ENCODE measurements around the gene TMEM198.
A peak's percentile ranks its signal among the peaks of the same experiment; 100 is the strongest.

The TMEM198 gene

DNA sequence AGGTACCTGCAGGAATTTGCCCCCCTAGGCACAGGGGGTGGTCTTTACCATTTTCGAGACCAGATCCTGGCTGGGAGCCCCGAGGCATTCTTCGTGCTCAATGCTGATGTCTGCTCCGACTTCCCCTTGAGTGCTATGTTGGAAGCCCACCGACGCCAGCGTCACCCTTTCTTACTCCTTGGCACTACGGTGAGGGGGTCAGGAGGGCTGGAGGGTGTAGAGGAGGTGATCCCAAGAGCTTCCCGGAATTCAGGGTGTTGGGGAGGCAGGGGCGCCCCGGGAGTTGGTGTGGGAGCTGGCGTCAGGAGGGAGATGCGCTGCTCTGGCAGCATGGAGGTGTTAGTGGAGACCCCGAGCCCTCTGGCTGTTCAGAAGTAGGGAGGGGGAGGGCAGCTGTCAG is 42.0 kb upstream of the TMEM198 start:
- FAIRE-seq = no peak
- DNase-seq (ENCODE audit: insufficient read length) = no peak
- TF ChIP-seq POLR2AphosphoS5 (IDR thresholded peaks at IDR 0.05; ENCODE audit: low read depth, low read length) = no peak
- TF ChIP-seq TAF1 (IDR thresholded peaks at IDR 0.05; ENCODE audit: borderline replicate concordance, low read depth, low read length) = no peak
- no peak for TF ChIP-seq POLR2A (IDR thresholded peaks at IDR 0.05; ENCODE audit: low read depth, low read length)

DNA sequence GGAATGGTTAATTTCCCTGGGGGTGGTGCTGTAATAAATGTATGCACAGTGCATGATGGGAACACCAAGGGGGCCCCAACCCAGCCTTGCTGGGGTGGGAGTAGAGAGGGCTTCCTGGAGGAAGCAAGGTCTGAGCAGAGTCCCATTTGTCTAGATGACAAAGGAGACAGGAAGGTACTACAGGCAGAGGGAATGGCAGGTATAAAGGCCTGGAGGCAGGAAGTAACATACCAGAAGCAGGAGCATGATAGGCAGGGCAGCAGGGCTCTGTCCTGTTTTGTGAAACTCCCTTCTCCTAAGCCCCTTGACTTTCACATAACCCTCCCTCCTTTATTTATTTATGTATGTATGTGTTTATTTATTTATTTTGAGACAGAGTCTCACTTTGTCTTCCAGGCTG is 41.2 kb upstream of the TMEM198 start:
- DNase-seq (ENCODE audit: insufficient read length) (no peak), FAIRE-seq (no peak)
- no peak for TF ChIP-seq TAF1 (IDR thresholded peaks at IDR 0.05; ENCODE audit: borderline replicate concordance, low read depth, low read length)

DNA sequence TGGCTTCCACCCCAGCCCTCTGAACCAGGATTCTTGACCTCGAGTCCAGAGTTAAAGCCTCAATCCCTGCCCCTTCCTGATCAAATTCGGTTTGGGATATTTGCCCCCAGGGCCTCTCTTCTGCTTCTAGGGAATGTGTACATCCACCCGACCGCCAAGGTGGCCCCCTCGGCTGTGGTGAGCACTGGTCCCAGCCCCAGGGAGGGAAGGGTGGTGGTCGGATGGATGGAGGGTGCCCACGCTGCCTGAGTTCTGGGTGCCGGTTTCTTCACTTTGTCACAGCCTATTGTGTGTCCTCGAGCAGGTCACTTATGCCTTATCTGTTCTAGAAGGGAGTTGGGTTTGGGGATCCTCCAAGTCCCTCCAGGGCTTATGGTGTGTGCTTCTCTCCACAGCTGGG is 38.2 kb upstream of the TMEM198 start:
- no peak for FAIRE-seq
- TF ChIP-seq POLR2A (IDR thresholded peaks at IDR 0.05; ENCODE audit: low read depth, low read length) = no peak
- no peak for DNase-seq (ENCODE audit: insufficient read length)

DNA sequence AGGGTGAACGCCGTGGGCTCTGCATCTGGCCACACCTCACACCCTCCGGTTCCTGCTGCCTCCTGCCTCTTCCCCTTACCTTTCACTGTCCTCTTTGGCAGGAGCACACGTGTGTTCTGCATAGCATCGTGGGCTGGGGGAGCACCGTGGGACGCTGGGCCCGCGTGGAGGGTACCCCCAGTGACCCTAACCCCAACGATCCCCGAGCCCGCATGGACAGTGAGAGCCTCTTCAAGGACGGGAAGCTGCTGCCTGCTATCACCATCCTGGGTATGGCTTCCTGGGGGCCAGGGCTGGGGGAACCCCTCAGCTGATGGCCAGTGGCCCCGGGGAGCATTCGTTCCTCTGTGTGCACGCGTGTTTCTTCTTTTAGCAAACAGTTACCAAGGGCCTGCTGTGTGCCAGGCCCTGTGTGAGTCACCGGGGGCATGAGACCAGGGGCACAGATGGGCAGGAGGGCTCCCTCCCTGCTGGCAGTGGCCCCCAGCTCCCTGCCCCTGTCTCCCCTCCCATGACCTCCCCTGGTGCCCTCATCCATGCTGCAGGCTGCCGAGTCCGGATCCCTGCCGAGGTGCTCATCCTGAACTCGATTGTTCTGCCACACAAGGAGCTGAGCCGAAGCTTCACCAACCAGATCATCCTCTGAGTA is 37.6 kb upstream of the TMEM198 start:
- FAIRE-seq (no peak), DNase-seq (ENCODE audit: insufficient read length) (no peak)
- TF ChIP-seq POLR2AphosphoS5 (IDR thresholded peaks at IDR 0.05; ENCODE audit: low read depth, low read length) (no peak), POLR2A (IDR thresholded peaks at IDR 0.05; ENCODE audit: low read depth, low read length) (no peak), TAF1 (IDR thresholded peaks at IDR 0.05; ENCODE audit: borderline replicate concordance, low read depth, low read length) (no peak)

DNA sequence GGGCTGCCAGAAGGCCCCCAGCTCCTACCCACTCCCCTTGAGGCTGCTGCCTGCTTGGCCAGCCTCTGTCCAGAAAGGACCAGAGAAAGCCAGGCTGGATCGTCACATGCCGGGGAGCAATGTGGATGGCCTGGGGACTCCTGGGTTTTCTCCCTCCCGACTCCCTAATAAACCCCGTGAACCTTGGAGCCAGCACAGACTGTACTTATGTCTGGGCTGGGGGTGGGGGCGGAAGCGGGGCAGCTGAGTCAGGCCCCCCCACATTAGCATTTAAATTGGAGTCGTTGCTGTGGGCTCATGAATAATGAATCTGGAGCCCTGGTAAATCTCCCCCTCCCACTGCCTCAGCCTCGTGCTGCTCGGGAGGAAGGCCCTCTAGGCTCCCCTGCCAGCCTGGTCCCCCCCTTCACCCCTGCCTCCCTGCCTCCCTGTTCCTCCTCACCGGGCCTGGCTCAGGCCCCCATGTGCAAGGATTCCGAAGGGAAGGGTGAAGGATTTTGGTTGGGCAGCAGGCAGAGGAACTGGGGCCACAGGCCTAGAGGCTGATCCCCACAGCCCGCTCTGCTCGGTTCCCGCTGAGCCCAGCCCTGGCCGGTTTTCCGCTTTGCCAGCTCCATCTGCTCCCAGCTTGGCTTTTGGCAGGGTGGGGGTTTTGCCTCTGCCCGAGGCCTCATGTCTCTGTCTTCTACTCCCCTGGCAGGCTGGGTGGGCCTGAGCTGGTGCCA is 36.9 kb upstream of the TMEM198 start:
- no peak for TF ChIP-seq POLR2AphosphoS5 (IDR thresholded peaks at IDR 0.05; ENCODE audit: low read depth, low read length)
- TF ChIP-seq POLR2A (IDR thresholded peaks at IDR 0.05; ENCODE audit: low read depth, low read length) = no peak
- TF ChIP-seq TAF1 (IDR thresholded peaks at IDR 0.05; ENCODE audit: borderline replicate concordance, low read depth, low read length) = no peak
- DNase-seq (ENCODE audit: insufficient read length) (no peak), FAIRE-seq (no peak)

- FAIRE-seq = no peak
- TF ChIP-seq POLR2AphosphoS5 (IDR thresholded peaks at IDR 0.05; ENCODE audit: low read depth, low read length) = no peak
- no peak for TF ChIP-seq TAF1 (IDR thresholded peaks at IDR 0.05; ENCODE audit: borderline replicate concordance, low read depth, low read length)
- TF ChIP-seq POLR2A (IDR thresholded peaks at IDR 0.05; ENCODE audit: low read depth, low read length) = no peak
- DNase-seq (ENCODE audit: insufficient read length) = no peak
Measured at GRCh38 chr2:219507581-219508443, 36.0 kb upstream of the TMEM198 start.

- TF ChIP-seq POLR2A (IDR thresholded peaks at IDR 0.05; ENCODE audit: low read depth, low read length) = no peak
- TF ChIP-seq POLR2AphosphoS5 (IDR thresholded peaks at IDR 0.05; ENCODE audit: low read depth, low read length) = no peak
- TF ChIP-seq TAF1 (IDR thresholded peaks at IDR 0.05; ENCODE audit: borderline replicate concordance, low read depth, low read length) = no peak
Measured at GRCh38 chr2:219508444-219508734, 35.4 kb upstream of the TMEM198 start.

DNA sequence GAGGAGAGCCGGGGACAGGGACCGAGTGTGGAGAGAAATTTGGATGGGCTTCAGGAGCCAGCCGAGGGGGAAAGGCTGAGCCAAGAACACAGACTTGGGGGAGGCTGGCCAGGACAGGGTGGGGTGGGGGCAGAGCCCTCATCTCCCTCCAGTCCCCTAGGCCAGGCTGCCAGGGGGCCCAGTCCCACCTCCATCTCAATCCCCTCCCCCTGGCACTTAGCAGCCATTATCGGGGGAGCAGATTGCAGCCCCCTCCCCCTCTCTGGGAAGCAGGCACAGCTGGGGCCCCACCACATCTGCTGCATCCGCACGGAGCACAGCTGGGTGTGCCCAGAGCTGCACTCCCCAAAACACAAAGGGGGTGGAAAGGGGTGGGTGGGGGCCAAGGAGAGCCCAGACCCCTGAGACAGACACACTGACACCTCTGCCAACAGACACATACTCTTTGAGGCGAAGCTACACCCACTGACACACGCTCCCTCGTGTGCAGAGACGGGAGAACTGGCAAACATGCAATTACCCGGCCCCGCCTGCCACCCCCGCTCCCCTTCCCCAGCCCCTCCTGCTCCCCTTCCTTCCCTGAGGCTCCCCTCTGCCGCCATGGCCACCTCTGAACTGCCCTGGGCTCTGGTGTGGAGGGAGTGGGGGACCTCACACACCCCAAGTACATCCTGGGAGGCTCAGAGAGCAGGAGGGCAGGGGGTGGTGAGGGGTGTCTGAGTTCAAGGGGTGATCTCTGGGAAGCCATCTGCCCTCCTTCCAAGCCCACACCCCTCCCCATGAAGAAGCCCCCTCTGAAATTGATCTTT is 34.7 kb upstream of the TMEM198 start:
- FAIRE-seq (no peak), DNase-seq (ENCODE audit: insufficient read length) (no peak)
- TF ChIP-seq TAF1 (IDR thresholded peaks at IDR 0.05; ENCODE audit: borderline replicate concordance, low read depth, low read length) (no peak), POLR2A (IDR thresholded peaks at IDR 0.05; ENCODE audit: low read depth, low read length) (no peak), POLR2AphosphoS5 (IDR thresholded peaks at IDR 0.05; ENCODE audit: low read depth, low read length) (no peak)

More at GRCh38 chr2:219508444-219508734, 35.4 kb upstream of the TMEM198 start:
- DNase-seq (ENCODE audit: insufficient read length) = no peak
- no peak for FAIRE-seq

DNA sequence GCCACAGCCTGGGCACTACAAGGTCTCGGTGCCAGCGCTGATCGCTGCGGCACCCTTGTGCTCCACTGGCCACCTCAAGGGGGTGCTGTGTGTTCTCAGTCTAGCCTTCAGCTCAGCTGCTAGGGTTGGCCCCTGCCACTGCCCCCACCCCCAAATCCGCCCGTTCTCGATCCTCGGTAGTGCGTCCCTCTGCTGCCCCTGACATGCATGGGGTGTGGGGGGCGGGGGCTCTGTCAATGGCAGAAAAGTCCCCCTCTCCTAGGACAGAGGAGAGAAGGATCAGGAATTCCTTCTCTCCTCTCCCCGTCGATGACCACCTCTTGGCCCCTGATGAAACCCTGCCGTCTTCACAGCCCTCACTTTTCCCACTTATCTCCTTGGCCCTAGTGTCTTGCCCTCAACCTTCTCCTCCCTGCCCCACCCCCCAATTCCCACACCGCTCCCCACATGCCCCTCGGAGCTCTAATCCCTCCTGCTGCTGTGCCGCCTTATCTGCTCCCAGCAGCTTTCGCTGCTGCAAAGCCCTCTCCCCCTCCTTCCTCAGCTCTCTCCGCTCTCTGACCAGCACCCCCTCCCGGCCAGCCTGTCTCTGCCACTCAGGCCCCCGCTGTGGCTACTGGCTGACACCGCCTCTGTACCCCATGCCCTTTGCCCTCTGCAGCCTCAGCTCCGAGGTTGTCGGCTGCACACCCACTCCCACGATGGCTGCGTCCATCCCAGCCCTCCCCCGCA is 33.9 kb upstream of the TMEM198 start:
- peak; percentile 68 for FAIRE-seq

DNA sequence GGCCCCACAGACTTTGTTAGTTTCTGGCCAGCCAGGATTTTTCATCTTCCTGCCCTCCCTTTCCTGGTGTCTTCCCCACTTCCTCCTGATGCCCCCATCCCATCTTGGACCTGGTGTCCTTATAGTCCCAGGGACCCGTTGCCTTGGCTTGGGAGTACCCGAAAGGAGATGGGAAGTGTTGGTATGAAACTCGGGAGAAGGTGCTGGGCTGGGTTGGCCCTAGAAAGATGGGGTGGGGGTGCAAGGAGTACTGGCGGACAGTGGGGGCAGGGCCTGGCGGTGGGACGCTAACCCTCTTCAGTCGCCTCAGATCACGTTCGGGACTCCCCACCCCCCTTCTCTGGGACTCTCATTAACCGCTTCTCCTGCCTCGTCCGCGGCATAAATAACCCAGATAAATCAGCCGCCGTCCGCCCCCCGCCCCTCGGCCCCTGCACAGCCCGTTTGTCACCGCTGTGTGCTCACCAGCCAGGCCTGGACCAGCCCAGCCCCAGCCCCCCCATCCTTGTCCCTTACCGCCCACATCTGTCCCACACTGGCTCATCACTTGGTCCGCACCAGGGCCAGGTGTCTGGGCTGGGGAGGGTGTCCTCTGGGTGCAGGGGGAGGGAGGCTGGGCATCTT is 33.2 kb upstream of the TMEM198 start:
- no peak for TF ChIP-seq POLR2A (IDR thresholded peaks at IDR 0.05; ENCODE audit: low read depth, low read length)
- no peak for TF ChIP-seq TAF1 (IDR thresholded peaks at IDR 0.05; ENCODE audit: borderline replicate concordance, low read depth, low read length)
- TF ChIP-seq POLR2AphosphoS5 (IDR thresholded peaks at IDR 0.05; ENCODE audit: low read depth, low read length) = no peak
- DNase-seq (ENCODE audit: insufficient read length) = no peak
- FAIRE-seq = no peak

More for the DNA sequence above, 33.9 kb upstream of the TMEM198 start:
- TF ChIP-seq POLR2AphosphoS5 (IDR thresholded peaks at IDR 0.05; ENCODE audit: low read depth, low read length) (no peak), TAF1 (IDR thresholded peaks at IDR 0.05; ENCODE audit: borderline replicate concordance, low read depth, low read length) (no peak), POLR2A (IDR thresholded peaks at IDR 0.05; ENCODE audit: low read depth, low read length) (no peak)
- peak; percentile 67 for DNase-seq (ENCODE audit: insufficient read length)
